ENCODE measurements around the gene SSBP3. TPM values are rescaled to one million over a fixed set of nuclear protein-coding genes. Genes with fewer than 3 reads are reported as not detected.

Gene SSBP3
- total RNA-seq, 4 donors from 2014 or later, result 32.8 to 63.4 (median 47.4) TPM

DNA sequence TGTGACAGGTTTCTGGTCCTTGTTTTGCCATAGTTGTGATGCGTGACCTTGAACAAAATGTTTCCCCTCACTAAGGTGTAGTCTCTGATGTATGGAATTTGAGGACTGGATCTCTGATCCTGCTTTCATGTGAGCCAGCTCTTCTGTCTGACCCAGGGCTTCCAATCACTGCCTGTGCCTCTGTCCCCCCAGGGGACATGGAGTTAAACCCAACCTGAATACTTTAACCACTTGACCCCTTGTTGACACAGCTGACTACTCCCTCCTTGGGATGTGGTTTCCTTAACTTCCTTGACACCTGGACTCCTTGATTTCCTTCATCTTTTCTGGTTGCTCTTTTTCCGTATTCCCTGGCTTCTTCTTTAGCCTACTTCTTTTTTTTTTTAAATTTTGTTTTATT is 36.0 kb upstream of the SSBP3 start:
- DNase-seq (ENCODE audit: extremely low spot score), result no peak
- no peaks in the 10 kb centered on the region for H3K36me3 ChIP-seq

DNA sequence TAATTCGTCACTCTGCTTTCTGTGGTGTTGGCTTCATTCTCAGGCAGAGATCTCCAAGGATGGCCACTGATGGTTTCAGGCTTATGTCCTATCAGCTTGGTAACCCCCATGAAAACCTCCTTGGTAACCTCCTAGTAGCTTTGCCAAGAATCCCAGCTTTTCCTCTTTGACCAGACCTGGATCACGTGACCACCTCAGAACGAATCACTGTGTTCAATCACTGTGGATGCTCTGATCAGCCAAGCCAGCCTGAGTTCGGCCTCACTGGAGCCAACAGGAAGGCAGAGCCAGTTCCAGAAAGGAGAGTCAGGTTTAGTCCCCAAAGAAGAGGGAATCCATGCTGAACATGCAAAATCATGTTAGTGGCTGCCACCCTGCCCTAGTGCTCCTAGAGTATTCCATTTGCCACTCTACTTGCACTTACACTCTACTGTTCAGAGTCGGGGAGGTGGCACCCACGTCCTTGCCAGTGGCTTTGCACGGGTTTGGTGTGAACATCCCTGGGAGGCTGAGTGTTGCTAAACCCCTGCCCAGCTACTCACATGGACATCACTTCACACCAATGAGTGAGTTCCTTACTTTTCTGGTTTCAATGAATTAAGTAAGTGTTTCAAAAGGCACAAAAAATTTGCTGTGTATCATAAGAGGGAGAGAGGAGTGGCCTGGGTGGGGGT is 33.5 kb upstream of the SSBP3 start:
- Histone ChIP-seq H3K9me3 (no peaks in the 10 kb centered on the region), H3K36me3 (no peaks in the 10 kb centered on the region), H3K27ac (replicated peaks in 1 of 4) (no peak overlapping the region), H3K4me1 (no peaks in the 10 kb centered on the region), H3K4me3 (no peak overlapping the region), H3K27me3 (no peaks in the 10 kb centered on the region)
- TF ChIP-seq POLR2A (IDR thresholded peaks at IDR 0.05; ENCODE audit: low read depth) (no peak), EP300 (IDR thresholded peaks at IDR 0.05) (no peak), POLR2AphosphoS5 (IDR thresholded peaks at IDR 0.05) (no peak), CTCF (IDR thresholded peaks at IDR 0.05) (no peak)
- WGBS, result 77% methylated on average over 7 of the region's 7 CpGs
- DNase-seq (ENCODE audit: extremely low spot score), result no peak
- intact Hi-C loops (cut with DNase I), result no loop called here

More for the DNA sequence above, 36.0 kb upstream of the SSBP3 start:
- H3K4me1 ChIP-seq, result no peaks in the 10 kb centered on the region
- intact Hi-C loops (cut with DNase I), result no loop called here
- TF ChIP-seq EP300 (IDR thresholded peaks at IDR 0.05) (no peak), CTCF (IDR thresholded peaks at IDR 0.05) (no peak), POLR2A (IDR thresholded peaks at IDR 0.05; ENCODE audit: low read depth) (no peak), POLR2AphosphoS5 (IDR thresholded peaks at IDR 0.05) (no peak)
- H3K4me3 ChIP-seq, result no peak overlapping the region
- H3K9me3 ChIP-seq, result no peaks in the 10 kb centered on the region
- 95% methylated on average over 2 of the region's 2 CpGs for WGBS
- no peak overlapping the region for H3K27ac ChIP-seq (replicated peaks in 1 of 4)
- no peaks in the 10 kb centered on the region for H3K27me3 ChIP-seq

- Histone ChIP-seq H3K27me3 (no peaks in the 10 kb centered on the region), H3K4me3 (no peak overlapping the region), H3K36me3 (no peaks in the 10 kb centered on the region), H3K4me1 (no peaks in the 10 kb centered on the region), H3K9me3 (no peaks in the 10 kb centered on the region), H3K27ac (replicated peaks in 1 of 4) (no peak overlapping the region)
- intact Hi-C loops (cut with DNase I), result no loop called here
- 84% methylated on average over 6 of the region's 6 CpGs for WGBS
- no peak for DNase-seq (ENCODE audit: extremely low spot score)
- no peak for TF ChIP-seq POLR2AphosphoS5 (IDR thresholded peaks at IDR 0.05)
- no peak for TF ChIP-seq CTCF (IDR thresholded peaks at IDR 0.05)
- no peak for TF ChIP-seq EP300 (IDR thresholded peaks at IDR 0.05)
- TF ChIP-seq POLR2A (IDR thresholded peaks at IDR 0.05; ENCODE audit: low read depth), result no peak
Measured at GRCh38 chr1:54437783-54438182, 31.6 kb upstream of the SSBP3 start.

DNA sequence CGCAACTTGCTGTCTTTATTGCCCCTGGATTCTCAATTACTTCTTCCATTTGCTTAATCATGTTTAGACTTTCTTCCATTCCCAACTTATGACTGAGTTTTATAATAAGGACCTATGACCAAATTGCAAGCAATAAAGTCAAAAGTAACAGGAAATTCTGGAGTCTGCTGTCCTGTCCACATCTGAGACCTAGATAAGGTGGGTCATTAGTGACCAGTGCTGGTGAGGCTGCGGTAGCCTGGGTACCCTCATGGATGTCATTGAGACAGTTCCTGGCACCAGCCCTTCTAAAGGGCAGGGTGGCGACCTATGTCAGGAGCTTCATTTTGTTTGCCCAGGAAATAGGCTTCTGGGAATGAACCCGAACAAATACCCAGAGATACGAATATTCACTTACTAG is 30.6 kb upstream of the SSBP3 start:
- no peaks in the 10 kb centered on the region for H3K9me3 ChIP-seq
- no peaks in the 10 kb centered on the region for H3K27me3 ChIP-seq
- DNase-seq (ENCODE audit: extremely low spot score), result no peak
- intact Hi-C loops (cut with DNase I), result no loop called here
- H3K4me3 ChIP-seq, result no peak overlapping the region
- no peaks in the 10 kb centered on the region for H3K4me1 ChIP-seq
- TF ChIP-seq POLR2AphosphoS5 (IDR thresholded peaks at IDR 0.05) (no peak), CTCF (IDR thresholded peaks at IDR 0.05) (no peak), EP300 (IDR thresholded peaks at IDR 0.05) (no peak), POLR2A (IDR thresholded peaks at IDR 0.05; ENCODE audit: low read depth) (no peak)
- 88% methylated on average over 5 of the region's 5 CpGs for WGBS
- no peaks in the 10 kb centered on the region for H3K36me3 ChIP-seq
- no peak overlapping the region for H3K27ac ChIP-seq (replicated peaks in 1 of 4)

GRCh38 chr1:54429838-54430237 is 23.6 kb upstream of the SSBP3 start:
- H3K9me3 ChIP-seq, result no peaks in the 10 kb centered on the region
- intact Hi-C loops (cut with DNase I), result no loop called here
- H3K27ac ChIP-seq (replicated peaks in 1 of 4), result no peak overlapping the region
- TF ChIP-seq CTCF (IDR thresholded peaks at IDR 0.05) (no peak), EP300 (IDR thresholded peaks at IDR 0.05) (no peak), POLR2AphosphoS5 (IDR thresholded peaks at IDR 0.05) (no peak), POLR2A (IDR thresholded peaks at IDR 0.05; ENCODE audit: low read depth) (no peak)
- no peak overlapping the region for H3K4me3 ChIP-seq
- H3K4me1 ChIP-seq, result no peaks in the 10 kb centered on the region
- 91% methylated on average over 6 of the region's 6 CpGs for WGBS
- no peaks in the 10 kb centered on the region for H3K36me3 ChIP-seq
- no peaks in the 10 kb centered on the region for H3K27me3 ChIP-seq
- no peak for DNase-seq (ENCODE audit: extremely low spot score)
